ENCODE data around the gene TXNRD1.

The TXNRD1 gene

DNA sequence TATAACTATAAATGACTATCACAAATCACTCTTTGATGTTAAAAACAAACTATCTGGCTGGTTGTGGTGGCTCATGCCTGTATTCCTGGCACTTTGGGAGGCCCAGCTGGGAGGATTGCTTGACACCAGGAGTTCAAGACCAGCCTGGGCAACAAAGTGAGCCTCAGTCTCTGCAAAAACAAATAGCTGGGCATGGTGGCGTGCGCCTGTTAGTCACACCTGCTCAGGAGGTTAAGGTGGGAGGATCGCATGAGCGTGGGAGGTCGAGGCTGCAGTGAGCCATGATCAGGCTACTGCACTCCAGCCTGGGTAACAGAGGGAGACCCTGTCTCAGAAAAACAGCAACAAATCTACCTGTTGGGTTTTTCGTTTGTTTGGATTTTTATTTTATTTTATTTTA, 5.4 kb downstream of the TXNRD1 start:
- TF ChIP-seq, protein P1, sequence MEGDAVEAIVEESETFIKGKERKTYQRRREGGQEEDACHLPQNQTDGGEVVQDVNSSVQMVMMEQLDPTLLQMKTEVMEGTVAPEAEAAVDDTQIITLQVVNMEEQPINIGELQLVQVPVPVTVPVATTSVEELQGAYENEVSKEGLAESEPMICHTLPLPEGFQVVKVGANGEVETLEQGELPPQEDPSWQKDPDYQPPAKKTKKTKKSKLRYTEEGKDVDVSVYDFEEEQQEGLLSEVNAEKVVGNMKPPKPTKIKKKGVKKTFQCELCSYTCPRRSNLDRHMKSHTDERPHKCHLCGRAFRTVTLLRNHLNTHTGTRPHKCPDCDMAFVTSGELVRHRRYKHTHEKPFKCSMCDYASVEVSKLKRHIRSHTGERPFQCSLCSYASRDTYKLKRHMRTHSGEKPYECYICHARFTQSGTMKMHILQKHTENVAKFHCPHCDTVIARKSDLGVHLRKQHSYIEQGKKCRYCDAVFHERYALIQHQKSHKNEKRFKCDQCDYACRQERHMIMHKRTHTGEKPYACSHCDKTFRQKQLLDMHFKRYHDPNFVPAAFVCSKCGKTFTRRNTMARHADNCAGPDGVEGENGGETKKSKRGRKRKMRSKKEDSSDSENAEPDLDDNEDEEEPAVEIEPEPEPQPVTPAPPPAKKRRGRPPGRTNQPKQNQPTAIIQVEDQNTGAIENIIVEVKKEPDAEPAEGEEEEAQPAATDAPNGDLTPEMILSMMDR (IDR thresholded peaks at IDR 0.05), result no peak
- no peak for TF ChIP-seq ZFX (IDR thresholded peaks at IDR 0.05; ENCODE audit: borderline replicate concordance)
- peak overlapping the region; percentile 92 for H3K27ac ChIP-seq

DNA sequence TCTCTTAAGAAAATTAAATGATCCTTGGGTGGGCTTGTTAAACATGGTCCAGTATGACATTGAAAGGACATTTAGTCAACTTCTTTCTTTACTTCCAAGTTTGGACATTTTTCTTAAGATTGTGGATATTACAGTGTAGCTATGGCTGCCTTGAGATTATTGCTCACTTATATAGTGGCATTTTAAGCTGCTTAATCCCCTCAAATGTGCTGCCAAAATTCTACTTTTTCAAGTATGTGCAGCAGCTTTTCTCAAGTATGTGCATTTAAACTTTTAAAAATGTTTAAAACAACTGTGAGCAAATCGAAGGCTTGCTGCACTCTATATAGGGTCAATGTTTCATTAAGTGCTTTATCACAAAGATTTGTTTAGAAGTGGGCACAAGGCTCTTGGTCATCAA, 7.4 kb downstream of the TXNRD1 start:
- TF ChIP-seq ZFX (IDR thresholded peaks at IDR 0.05; ENCODE audit: borderline replicate concordance), result no peak
- TF ChIP-seq, protein P1 (IDR thresholded peaks at IDR 0.05), result no peak
- H3K27ac ChIP-seq, result no peak overlapping the region

DNA sequence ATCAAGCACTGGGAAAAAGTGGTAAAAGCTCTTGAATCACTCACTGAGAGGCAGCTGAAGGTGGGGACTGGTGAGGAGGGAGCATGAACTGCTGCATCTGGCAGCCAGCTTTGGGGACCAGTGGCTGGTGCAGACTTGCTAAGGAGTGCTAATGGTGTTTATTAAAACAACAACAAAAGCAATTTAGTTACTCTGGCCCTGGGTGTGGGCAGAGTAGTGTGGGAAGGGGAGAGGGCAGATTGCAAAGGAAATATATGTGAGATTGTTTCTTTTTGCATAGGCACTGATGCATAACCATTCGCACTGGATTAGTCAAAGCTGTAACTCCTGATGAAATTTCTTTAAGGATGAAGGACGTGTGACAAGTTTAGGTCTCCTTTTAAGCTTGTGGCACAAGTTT, 8.1 kb downstream of the TXNRD1 start:
- H3K27ac ChIP-seq, result no peak overlapping the region
- TF ChIP-seq, protein P1 (IDR thresholded peaks at IDR 0.05), result no peak
- no peak for TF ChIP-seq ZFX (IDR thresholded peaks at IDR 0.05; ENCODE audit: borderline replicate concordance)

DNA sequence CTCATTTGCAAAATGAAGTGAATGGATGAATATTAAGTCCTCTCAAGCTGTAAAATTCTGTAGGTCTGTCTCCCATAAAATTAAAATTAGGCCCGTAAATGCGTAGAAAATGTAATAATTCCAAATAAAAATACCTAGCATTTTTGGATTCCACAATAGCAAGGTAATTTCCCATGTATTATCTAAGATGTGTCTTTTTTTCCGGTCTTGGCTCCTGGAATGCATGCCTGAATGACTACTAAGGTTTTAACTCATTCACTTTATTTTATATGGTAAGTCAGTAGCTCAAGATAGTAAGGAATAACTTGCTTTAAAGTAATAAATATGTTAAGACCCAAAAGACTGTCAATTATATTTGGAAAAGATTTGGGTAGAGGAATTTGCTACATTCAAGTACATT, 11.1 kb downstream of the TXNRD1 start:
- TF ChIP-seq ZFX (IDR thresholded peaks at IDR 0.05; ENCODE audit: borderline replicate concordance), result no peak
- TF ChIP-seq, protein P1 (IDR thresholded peaks at IDR 0.05), result no peak
- H3K27ac ChIP-seq, result no peak overlapping the region

DNA sequence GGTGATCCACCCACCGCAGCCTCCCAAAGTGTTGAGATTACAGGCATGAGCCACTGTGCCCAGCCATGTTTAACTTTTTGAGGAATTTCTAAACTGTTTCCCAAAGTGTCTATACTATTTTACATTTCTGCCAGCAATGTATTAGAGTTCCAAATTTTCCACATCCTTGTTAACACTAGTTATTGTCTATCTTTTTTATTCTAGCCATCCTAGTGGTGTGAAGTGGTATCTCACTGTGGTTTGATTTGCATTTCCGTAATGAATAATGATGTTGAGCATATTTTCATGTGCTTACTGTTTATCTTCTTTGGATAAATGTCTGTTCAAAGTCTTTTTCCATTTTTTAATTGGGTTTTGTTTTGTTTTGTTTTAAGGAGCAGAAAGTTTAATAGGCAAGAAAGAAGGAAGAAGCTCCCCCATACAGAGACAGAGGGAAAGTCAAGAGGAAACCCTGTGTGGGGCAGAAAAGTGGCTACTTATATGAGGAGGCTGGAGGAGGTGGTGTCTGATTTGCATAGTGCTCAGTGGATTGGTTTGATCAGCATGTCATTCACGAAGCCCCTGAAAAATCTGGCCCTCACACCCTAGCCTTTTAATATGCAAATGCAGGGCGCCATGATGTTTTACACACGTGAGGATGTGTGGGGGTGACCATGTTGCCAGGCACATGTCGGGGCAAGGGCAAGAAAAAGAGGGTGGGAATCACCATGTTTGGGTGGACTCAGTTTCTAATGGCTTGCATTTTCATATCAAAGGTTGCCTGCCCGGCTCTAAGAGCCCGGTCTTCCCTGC, 14.9 kb downstream of the TXNRD1 start:
- no peak for TF ChIP-seq ZFX (IDR thresholded peaks at IDR 0.05; ENCODE audit: borderline replicate concordance)
- TF ChIP-seq, protein P1 (IDR thresholded peaks at IDR 0.05), result no peak; the same call in 1 of the 2 replicates
- no peak overlapping the region for H3K27ac ChIP-seq

DNA sequence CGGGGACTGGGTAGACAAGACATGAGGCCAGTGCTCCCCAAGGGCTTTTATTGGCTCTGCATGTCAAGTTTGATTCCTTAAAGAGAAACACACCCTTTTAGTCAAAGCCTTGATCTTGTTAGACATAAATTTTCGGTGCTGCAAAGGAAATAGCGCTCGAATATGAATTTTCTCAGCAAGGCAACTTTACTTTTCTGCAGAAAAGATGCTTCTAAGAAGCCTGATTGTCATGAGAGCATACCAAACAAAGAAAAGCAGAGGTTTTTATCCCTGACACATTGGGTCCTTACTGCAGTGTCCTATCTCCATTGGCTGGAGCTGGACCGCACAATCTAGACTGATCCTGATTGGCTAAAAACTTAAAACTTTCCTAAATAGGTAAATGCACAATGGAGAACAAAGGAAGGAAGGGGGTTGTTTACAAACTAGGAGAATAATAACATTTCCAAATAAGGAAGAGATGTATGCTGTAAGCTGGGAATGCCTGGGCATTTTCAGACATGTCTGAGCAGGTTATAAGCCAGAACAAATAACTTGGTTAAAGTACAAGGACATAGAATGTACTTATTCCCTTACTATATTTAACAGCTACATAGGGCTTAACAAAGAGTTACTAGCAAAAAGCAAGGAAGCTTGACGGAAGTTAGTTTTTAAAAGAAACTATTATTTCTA, 17.2 kb downstream of the TXNRD1 start:
- H3K27ac ChIP-seq, result no peak overlapping the region
- TF ChIP-seq, protein P1 (IDR thresholded peaks at IDR 0.05), result no peak
- TF ChIP-seq ZFX (IDR thresholded peaks at IDR 0.05; ENCODE audit: borderline replicate concordance), result no peak

DNA sequence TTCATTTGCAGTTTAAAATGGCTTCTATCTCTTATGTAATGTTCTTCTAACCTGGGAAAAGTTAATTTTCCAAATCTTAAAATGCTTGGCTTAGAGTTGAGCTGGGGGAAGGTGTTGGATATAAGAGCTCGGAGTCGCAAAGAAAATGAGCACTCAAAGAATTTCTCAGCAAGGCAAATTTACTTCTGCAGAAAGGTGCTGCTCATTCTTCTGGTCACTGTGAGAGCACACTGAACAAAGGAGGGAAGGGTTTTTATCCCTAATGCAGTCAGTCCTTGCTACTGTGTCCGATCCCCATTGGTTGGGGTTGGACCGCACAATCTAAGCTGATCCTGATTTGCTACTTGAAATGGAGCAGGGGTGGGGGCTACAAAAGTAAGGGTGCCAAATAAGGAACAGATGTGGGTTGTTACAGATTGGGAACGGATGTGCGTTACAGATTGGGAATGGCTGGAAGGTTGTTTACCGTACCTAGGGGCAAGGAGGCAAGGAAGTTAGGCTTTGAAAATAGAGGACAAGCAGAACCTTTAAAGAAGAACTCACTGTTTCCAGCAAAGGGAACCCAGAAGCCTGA, 19.4 kb downstream of the TXNRD1 start:
- H3K27ac ChIP-seq, result no peak overlapping the region
- TF ChIP-seq ZFX (IDR thresholded peaks at IDR 0.05; ENCODE audit: borderline replicate concordance), result no peak
- TF ChIP-seq, protein P1 (IDR thresholded peaks at IDR 0.05), result no peak
